Ishikawa (cell line): Measurements from ENCODE around the gene DUSP14.

Experiments used
- CEBPB ChIP-seq: IDR thresholded peaks from 2 replicates; pipeline ENCODE4 v1.6.1; 2012
- EGR1 ChIP-seq: IDR thresholded peaks from 2 replicates; pipeline ENCODE4 v1.6.1; 2012
- EP300 ChIP-seq: IDR thresholded peaks from 2 replicates; pipeline ENCODE4 v1.6.1; 2012; ENCODE audit warnings: borderline replicate concordance
- FOXM1 ChIP-seq: IDR thresholded peaks from 2 replicates; pipeline ENCODE4 v1.6.1; 2012; ENCODE audit warnings: low read depth, borderline replicate concordance
- MAX ChIP-seq: IDR thresholded peaks from 2 replicates; pipeline ENCODE4 v1.6.1; 2012
- NFIC ChIP-seq: IDR thresholded peaks from 2 replicates; pipeline ENCODE4 v1.6.1; 2012
- RAD21 ChIP-seq: IDR thresholded peaks from 2 replicates; pipeline ENCODE4 v1.6.1; 2012; ENCODE audit warnings: low read depth
- REST ChIP-seq: IDR thresholded peaks from 2 replicates; pipeline ENCODE4 v1.6.1; 2012; ENCODE audit warnings: low read depth, mild to moderate bottlenecking
- TAF1 ChIP-seq: IDR thresholded peaks from 2 replicates; pipeline ENCODE4 v1.6.1; 2012; ENCODE audit warnings: low read depth, mild to moderate bottlenecking
- TEAD4 ChIP-seq: IDR thresholded peaks from 2 replicates; pipeline ENCODE4 v1.6.1; 2012
- USF1 ChIP-seq: IDR thresholded peaks from 2 replicates; pipeline ENCODE4 v1.6.1; 2012
- YY1 ChIP-seq: IDR thresholded peaks from 2 replicates; pipeline ENCODE4 v1.6.1; 2012; ENCODE audit warnings: low read depth
- ZBTB7A ChIP-seq: IDR thresholded peaks from 2 replicates; pipeline ENCODE4 v1.6.1; 2012; ENCODE audit warnings: low read depth

- no peak for TF ChIP-seq FOXM1
- no peak for TF ChIP-seq EP300
- TF ChIP-seq NFIC, result no peak
- TF ChIP-seq REST, result no peak
- no peak for TF ChIP-seq CEBPB
- no peak for TF ChIP-seq YY1
- TF ChIP-seq RAD21, result no peak
- TF ChIP-seq MAX, result no peak
- no peak for TF ChIP-seq TEAD4
- no peak for TF ChIP-seq USF1
- TF ChIP-seq TAF1, result no peak
- no peak for TF ChIP-seq EGR1
- no peak for TF ChIP-seq ZBTB7A
These were observed 67.8 kb downstream of the DUSP14 start for GRCh38 chr17:37557482-37557881.
